Ramos (cell line): ENCODE measurements around the gene PIK3R2.

Source experiments
- in situ Hi-C: fragments of 300-500 bp; cut with MboI; formaldehyde crosslinking; loops from one replicate; pipeline ENCODE4 v1.14.3; 2022; ENCODE audit warnings: low sequenced_read_pairs; ENCODE audit not compliant: unreplicated experiment

PIK3R2 gene

GRCh38 chr19:18168673-18169381, 15.9 kb downstream of the PIK3R2 start:
- in situ Hi-C loops, result loop anchor here (10.0 kb wide), 1 partner anchor 164 kb away; the partner anchor contains the start of gene ARRDC2

GRCh38 chr19:18170714-18171255, 17.8 kb downstream of the PIK3R2 start:
- in situ Hi-C loops, result no loop called here

DNA sequence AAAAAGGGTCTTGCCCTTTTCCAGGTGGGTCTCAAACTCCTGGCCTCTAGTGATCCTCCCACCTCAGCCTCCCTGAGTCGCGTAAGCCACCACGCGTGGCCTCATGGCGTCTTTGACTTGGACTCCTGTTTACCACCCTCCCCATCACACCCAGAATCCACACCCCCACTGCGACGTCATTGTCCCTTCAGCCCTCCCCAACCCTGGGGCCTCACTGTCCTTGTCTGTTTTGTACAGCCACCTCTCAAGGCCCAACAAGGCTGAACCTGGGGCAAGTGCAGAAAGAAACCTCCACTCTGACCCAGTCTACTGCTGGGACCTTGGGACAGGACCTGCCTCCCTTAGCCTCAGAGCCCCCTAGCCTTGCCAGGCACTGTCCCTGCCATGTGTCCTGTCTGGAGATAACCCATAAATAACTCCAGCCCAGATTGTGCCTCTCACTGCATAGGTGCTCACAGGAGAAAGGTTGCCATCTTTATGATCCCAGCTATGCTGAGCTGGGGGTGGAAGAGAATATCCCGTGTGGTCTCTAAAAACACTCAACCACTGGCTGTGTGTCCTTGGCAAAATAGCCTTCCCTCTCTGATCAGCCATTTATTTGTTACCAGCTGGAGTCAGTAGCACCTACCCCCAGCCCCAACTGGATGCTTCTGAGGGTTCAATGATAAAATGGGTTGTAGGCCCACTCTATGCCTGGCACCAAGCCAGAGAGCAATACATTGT, 18.8 kb downstream of the PIK3R2 start:
- in situ Hi-C loops, result no loop called here

DNA sequence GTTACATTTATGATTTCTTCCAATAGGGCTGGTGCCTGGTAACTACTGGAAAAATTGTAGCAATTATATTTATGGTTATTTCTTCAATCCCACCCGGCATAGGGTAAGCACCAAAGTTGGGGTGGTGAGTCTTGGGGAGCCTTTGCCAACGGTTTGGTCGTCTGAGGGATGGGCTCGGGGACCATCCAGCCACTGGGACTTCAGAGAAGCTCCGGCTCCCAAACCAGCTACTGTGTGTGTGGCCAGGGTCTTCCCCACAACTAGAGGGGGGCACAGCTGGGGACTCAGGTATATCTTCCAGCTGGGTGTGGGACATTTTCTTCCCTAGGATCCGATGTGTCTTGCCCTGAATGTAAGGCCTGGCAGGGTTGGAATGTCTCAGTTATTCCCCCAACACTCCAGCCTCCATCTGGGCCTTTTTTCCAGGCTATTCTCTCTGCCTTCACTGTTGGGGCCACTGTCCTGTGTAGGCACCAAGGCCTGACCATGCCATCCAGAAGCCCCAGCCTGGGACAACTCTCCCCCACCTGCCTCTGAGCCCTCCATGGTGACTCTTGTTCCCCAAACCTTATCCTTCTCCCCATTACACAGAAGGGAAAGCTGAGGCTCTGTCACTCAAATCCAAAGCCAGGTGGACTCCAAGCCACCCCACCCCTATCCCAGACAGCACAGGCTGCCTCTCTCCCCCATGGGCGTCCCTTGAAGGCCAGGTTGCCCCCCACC, 19.5 kb downstream of the PIK3R2 start:
- in situ Hi-C loops, result no loop called here

DNA sequence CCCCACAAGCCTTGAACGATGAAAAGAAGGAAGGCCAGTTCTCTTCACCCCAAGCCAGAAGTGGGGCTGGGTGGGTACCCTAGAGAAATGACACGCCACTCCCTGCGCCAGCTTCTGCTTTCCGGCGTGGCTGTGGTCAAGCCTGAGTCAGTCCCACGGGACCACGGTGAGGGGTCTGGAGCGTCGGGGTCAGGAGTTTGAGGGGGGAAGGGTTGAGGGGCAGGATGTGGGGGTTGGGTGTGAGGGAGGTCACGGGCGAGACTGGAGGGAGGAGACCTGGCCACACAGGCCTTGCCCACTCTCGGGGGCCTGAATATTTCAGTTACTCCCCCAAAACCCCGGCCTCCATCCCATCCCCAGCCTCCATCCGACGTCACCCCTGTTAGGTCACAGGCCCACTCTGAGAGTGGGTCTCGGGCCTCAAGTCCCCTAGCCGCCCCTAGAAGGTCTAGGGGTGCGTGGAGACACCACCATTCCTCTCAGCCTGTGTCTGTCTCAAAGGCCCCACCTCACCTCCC, 20.1 kb downstream of the PIK3R2 start:
- in situ Hi-C loops, result no loop called here

- in situ Hi-C loops, result no loop called here
Measured at GRCh38 chr19:18173572-18174288, 20.8 kb downstream of the PIK3R2 start, which contains the start of gene IFI30. TSS of gene IFI30 (plus strand) at chr19:18173813. CDS start at chr19:18173842, 29 bp downstream.

- in situ Hi-C loops, result no loop called here
Measured at GRCh38 chr19:18174983-18175382, 22.0 kb downstream of the PIK3R2 start.

DNA sequence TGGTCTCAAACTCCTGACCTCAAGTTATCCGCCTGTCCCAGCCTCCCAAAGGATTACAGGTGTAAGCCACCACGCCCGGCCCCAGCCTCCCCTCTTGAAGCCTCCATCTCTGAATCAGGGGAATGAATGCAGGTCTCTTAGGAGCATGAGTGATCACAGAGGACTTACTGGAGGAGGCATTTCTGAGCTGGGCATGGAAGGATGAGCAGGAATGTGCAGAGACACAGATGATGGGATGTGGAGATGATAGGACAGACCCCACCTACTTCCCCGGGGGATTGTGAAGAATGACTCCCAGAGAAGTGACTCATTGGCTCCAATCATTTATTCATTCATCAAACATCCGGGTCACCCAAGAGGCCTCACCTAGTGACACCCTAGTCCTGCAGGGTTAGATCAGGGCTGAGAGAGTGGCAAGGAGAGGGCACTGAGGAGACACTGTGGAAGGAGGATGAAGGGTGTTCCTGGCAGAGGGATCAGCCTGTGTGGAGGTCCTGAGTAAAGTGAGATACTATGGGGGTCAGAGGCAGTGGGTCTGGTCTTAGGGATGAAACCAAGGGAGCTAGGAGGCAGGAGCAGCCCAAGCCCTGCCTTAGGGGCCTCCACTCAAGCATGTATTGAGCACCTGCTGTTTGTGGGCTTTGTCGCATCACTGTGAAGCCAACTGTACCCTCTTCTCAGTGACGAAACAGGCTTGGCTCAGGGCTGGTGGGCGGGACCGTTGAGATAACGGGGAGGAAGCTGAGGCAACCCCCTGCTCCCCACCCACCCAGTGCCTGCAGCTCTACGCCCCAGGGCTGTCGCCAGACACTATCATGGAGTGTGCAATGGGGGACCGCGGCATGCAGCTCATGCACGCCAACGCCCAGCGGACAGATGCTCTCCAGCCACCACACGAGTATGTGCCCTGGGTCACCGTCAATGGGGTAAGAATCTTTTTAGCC, 23.7 kb downstream of the PIK3R2 start:
- in situ Hi-C loops, result no loop called here

DNA sequence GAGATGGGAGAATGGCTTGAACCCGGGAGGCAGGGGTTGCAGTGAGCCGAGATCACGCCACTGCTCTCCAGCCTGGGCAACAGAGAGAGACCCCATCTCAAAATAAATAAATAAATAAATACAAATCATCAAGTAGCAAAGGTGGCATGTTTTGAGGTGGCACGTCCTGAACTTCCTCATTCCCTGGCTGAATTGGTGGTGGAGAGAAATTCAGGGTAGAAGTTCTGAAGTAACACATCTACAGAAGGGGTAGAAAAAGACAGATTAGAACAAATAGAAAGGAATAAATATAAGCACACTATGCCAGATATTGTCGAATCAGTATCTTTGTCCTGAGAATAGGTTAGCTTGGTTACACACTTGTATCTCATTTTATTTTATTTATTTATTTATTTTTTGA, 27.0 kb downstream of the PIK3R2 start:
- in situ Hi-C loops, result no loop called here

DNA sequence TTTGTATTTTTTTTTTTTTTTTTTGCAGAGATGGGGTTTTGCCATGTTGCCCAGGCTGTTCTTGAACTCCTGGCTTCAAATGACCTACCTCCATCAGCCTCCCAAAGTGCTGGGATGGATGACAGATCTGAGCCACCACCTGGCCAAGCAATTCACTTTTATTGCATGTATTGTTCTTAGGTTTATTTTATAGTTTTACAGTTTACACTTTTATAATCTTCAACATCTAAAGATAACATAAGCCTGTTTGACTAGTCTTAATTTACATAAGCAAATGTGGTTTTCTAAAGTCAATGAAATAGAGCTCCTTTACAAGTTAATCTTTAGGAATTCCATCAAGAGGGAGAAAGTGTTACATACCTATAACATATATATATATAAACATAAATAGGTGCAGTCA, 30.6 kb downstream of the PIK3R2 start:
- in situ Hi-C loops, result no loop called here

- in situ Hi-C loops, result no loop called here
Measured at GRCh38 chr19:18185538-18185937, 32.6 kb downstream of the PIK3R2 start.

GRCh38 chr19:18190278-18190677, 37.3 kb downstream of the PIK3R2 start:
- in situ Hi-C loops, result no loop called here

DNA sequence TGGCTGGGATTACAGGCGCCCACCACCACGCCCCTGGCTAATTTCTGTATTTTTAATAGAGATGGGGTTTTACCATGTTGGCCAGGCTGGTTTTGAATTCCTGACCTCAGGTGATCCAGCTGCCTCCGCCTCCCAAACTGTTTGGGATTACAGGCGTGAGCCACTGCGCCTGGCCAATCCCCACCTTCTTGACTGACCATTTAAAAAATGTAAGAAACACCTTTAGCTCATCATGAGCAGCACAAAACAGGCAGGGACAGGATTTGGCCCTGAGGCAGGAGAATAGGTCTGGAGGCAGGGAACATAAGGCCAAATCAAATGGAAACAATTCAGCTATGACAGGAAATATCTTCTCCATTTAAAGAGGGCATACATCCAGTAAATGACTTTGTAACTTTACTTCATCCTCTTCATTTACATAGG, 38.7 kb downstream of the PIK3R2 start:
- in situ Hi-C loops, result no loop called here

GRCh38 chr19:18192673-18193387, 39.9 kb downstream of the PIK3R2 start, which contains the start of gene MPV17L2:
TSS of gene MPV17L2 (plus strand) at chr19:18193218. CDS start at chr19:18193282, 64 bp downstream.
- in situ Hi-C loops, result no loop called here

- in situ Hi-C loops, result no loop called here
Measured at GRCh38 chr19:18193388-18194180, 40.6 kb downstream of the PIK3R2 start.

GRCh38 chr19:18194181-18194530, 41.2 kb downstream of the PIK3R2 start:
- in situ Hi-C loops, result no loop called here

DNA sequence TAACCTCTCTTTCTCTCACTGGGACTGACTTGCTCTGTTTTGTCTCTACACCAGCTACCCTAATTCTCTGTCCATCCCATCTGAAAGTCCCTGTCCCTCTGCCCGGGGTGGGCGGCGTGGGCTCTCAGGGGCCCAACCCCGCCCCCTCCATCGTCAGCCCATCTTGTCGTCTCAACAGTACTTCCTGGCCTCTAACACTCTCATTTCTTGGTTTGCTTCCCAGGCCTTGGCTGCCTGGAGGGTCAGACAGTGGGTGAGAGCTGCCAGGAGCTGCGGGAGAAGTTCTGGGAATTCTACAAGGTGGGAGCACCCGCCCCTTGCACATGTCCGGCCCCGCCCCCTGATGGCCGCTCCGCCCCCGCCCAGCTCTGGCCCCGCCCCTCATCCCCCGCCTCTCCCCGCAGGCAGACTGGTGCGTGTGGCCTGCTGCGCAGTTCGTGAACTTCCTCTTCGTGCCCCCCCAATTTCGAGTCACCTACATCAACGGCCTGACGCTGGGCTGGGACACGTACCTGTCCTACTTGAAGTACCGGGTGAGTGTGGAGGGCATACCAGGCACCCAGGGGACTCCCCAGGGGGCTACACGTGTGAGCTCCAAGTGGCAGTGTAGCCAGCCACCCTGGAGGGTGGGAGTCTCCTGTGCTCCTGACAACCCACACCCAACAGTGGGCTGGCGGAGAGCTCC, 41.7 kb downstream of the PIK3R2 start:
- in situ Hi-C loops, result no loop called here
